Astrocyte (in vitro differentiated cells and primary cell): Measurements from ENCODE around the gene PTPRE.

Source experiments
- EZH2 ChIP-seq: IDR thresholded peaks from 2 replicates; pipeline ENCODE4 v1.6.1; 2012; ENCODE audit warnings: mild to moderate bottlenecking, low read length, inconsistent platforms; ENCODE audit not compliant: insufficient read depth
- TF ChIP-seq, protein P1 (sequence below): IDR thresholded peaks from 2 replicates; pipeline ENCODE4 v1.5.1; 2011; ENCODE audit warnings: low read depth, mild to moderate bottlenecking, inconsistent platforms, low read length, moderate library complexity; ENCODE audit not compliant: insufficient read depth

GRCh38 chr10:127933271-127933670 lies 26.4 kb downstream of the PTPRE start:
- TF ChIP-seq, protein P1, sequence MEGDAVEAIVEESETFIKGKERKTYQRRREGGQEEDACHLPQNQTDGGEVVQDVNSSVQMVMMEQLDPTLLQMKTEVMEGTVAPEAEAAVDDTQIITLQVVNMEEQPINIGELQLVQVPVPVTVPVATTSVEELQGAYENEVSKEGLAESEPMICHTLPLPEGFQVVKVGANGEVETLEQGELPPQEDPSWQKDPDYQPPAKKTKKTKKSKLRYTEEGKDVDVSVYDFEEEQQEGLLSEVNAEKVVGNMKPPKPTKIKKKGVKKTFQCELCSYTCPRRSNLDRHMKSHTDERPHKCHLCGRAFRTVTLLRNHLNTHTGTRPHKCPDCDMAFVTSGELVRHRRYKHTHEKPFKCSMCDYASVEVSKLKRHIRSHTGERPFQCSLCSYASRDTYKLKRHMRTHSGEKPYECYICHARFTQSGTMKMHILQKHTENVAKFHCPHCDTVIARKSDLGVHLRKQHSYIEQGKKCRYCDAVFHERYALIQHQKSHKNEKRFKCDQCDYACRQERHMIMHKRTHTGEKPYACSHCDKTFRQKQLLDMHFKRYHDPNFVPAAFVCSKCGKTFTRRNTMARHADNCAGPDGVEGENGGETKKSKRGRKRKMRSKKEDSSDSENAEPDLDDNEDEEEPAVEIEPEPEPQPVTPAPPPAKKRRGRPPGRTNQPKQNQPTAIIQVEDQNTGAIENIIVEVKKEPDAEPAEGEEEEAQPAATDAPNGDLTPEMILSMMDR = no peak
- no peak for TF ChIP-seq EZH2
